Right lobe of liver (tissue), 6 donors: ENCODE measurements around the gene GTF2H4. TPM values are rescaled to one million over a fixed set of nuclear protein-coding genes. Genes with fewer than 3 reads are reported as not detected.

ENCODE experiments used
- ATAC-seq, 4 donors: fragments of 200-7000 bp; cut with Tn5 transposase; one replicate each; pipeline ENCODE4 v1.9.1; 2020; ENCODE audit warnings: mild to moderate bottlenecking in 4 of 4, moderate library complexity in 4 of 4
- DNase-seq, 3 donors: peaks; one replicate each; pipeline ENCODE4 v3.0.0-alpha.2; 2020
- H3K27ac ChIP-seq, 3 donors: fragments of 200-600 bp; one replicate each; pipeline ENCODE4 v1.8.0; 2022
- H3K27me3 ChIP-seq, 2 donors: fragments of 200-600 bp; one replicate each; pipeline ENCODE4 v1.8.0; 2022
- H3K36me3 ChIP-seq, 4 donors: fragments of 200-600 bp; sonication (generic) in 1 of 4; one replicate each; pipeline versions ENCODE4 v1.5.1 to v1.8.0; 2017 to 2022; ENCODE audit warnings: control low read depth in 1 of 4
- H3K4me1 ChIP-seq, 4 donors: fragments of 200-600 bp; sonication (generic) in 1 of 4; one replicate each; pipeline versions ENCODE4 v1.5.1 to v1.8.0; 2017 to 2022; ENCODE audit warnings: control low read depth in 1 of 4
- H3K4me3 ChIP-seq, 3 donors: fragments of 200-600 bp; one replicate each; pipeline ENCODE4 v1.8.0; 2022
- H3K9me3 ChIP-seq, 4 donors: fragments of 200-600 bp; sonication (generic) in 1 of 4; one replicate each; pipeline versions ENCODE4 v1.5.1 to v1.8.0; 2017 to 2022; ENCODE audit warnings: control low read depth in 1 of 4
- POLR2A ChIP-seq: fragments of 450-650 bp; IDR thresholded peaks from one replicate; pipeline ENCODE4 v1.6.1; 2017; ENCODE audit warnings: antibody characterized with exemption, mild to moderate bottlenecking
- WGBS: methylation state at CpG from one replicate; pipeline ENCODE4 v1.1.6; 2018; ENCODE audit warnings: low coverage, low lambda C conversion rate; ENCODE audit not compliant: insufficient coverage; ENCODE audit errors: missing lambda C conversion rate; 5-methylcytosine and 5-hydroxymethylcytosine counted together
- intact Hi-C, 2 donors: fragments of 100-400 bp; cut with DNase I; formaldehyde crosslinking; loops; one replicate each; pipeline versions ENCODE4 v1.11.2 to v1.14.1; 2022
- total RNA-seq, 6 experiments: library from RNA; depleted of rRNA in 2 of 6; stranded (reverse); fragments of >200 nt in 2 of 6; fragmentation: NEBNext Ultra II Directional in 3 of 6; extraction: Animal tissue kit (Norgen Biotek cat#: 25700) in 3 of 6; gene quantifications; one replicate each; pipeline versions ENCODE4 v1.1.0 to v1.2.4, GENCODE V29; 2016 to 2023
- TF ChIP-seq, protein P1 (sequence below), 4 donors: fragments of 200-600 bp in 3 of 4; fragments of 450-650 bp in 1 of 4; IDR thresholded peaks; one replicate each; pipeline versions ENCODE4 v1.5.1 to v1.8.0; 2016 to 2022; ENCODE audit warnings: antibody characterized with exemption in 4 of 4, mild to moderate bottlenecking in 2 of 4
- donor health status: DM: no; HTN: yes; CAD: no.
- donor health status: DM: no; HTN: no; CAD: no.
- donor health status: DM: no; HTN: no; CAD: no.
- donor health status: DM: no; HTN: yes; CAD: no.
- donor health status: DM: no; HTN: yes; CAD: no.

Gene GTF2H4
- total RNA-seq, 6 experiments from 2014 or later, result 3.6 to 21.1 (median 17.3) TPM

DNA sequence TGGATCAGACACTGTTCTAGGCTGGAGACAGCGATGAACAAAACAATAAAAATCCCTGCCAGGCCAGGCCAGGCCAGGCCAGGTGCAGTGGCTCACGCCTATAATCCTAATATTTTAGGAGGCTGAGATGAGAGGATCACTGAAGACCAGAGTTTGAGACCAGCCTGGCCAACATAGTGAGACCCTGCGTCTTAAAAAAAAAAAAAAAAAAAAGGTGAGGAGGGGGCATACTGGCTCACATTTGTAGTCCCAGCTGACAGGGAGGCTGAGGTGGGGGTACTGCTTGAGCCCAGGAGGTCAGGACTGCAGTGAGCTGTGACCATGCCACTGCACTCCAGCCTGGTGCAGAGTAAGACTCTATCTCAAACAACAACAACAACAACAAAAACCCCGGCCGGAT lies 37.3 kb downstream of the GTF2H4 start:
- Histone ChIP-seq H3K36me3 (no peaks in the 10 kb centered on the region), H3K4me1 (no peaks in the 10 kb centered on the region), H3K9me3 (no peaks in the 10 kb centered on the region), H3K27ac (no peak overlapping the region), H3K4me3 (no peak overlapping the region), H3K27me3 (no peaks in the 10 kb centered on the region)
- DNase-seq (no peak), ATAC-seq (no peak)
- TF ChIP-seq, protein P1, sequence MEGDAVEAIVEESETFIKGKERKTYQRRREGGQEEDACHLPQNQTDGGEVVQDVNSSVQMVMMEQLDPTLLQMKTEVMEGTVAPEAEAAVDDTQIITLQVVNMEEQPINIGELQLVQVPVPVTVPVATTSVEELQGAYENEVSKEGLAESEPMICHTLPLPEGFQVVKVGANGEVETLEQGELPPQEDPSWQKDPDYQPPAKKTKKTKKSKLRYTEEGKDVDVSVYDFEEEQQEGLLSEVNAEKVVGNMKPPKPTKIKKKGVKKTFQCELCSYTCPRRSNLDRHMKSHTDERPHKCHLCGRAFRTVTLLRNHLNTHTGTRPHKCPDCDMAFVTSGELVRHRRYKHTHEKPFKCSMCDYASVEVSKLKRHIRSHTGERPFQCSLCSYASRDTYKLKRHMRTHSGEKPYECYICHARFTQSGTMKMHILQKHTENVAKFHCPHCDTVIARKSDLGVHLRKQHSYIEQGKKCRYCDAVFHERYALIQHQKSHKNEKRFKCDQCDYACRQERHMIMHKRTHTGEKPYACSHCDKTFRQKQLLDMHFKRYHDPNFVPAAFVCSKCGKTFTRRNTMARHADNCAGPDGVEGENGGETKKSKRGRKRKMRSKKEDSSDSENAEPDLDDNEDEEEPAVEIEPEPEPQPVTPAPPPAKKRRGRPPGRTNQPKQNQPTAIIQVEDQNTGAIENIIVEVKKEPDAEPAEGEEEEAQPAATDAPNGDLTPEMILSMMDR (IDR thresholded peaks at IDR 0.05), result no peak
- no peak for TF ChIP-seq POLR2A
- whole genome bisulfite sequencing, result 74% methylated on average over 3 of the region's 5 CpGs
- intact Hi-C loops, result no loop called here

DNA sequence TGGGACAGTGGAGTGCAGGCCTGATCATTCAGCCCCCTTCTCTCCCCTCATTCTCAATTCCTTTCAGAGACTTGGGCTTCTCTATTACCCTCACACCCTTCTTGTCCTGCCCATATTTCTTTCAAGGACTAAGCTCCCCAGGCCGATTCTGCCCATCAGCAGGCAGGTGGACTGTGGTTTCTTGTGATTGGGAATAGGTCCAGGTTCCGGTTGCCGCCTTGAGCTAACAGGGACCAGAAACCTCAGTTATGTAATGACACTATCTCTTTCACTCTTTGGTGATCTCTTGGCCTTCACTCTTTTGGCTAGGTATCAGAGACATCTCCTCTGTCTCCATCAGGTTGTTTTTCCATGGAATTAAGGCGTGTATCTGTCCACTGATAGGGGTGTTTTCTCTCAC lies 39.2 kb downstream of the GTF2H4 start:
- WGBS, result 28% methylated on average over 4 of the region's 4 CpGs
- H3K36me3 ChIP-seq, result no peaks in the 10 kb centered on the region
- ATAC-seq, result peak in 1 of 4 donors; percentile 14
- H3K4me3 ChIP-seq, result no peak overlapping the region
- TF ChIP-seq, protein P1 (IDR thresholded peaks at IDR 0.05), result no peak
- no peak for TF ChIP-seq POLR2A
- DNase-seq, result no peak
- H3K9me3 ChIP-seq, result no peaks in the 10 kb centered on the region
- H3K4me1 ChIP-seq, result no peaks in the 10 kb centered on the region
- H3K27ac ChIP-seq, result no peak overlapping the region
- intact Hi-C loops, result no loop called here
- no peaks in the 10 kb centered on the region for H3K27me3 ChIP-seq

DNA sequence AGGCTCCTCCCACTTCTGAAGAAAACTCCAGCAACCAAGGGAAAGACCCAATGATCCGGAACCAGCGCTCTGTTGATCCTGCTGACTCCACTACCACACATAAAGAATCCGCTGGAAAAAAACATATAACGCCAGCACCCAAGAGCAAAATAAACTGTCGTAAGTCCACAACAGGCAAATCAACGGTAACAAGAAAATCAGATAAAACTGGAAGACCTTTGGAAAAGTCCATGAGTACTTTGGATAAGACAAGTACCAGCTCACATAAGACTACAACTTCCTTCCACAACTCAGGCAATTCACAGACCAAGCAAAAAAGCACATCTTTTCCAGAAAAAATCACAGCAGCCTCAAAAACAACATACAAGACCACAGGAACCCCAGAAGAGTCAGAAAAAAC lies 40.8 kb downstream of the GTF2H4 start:
- intact Hi-C loops, result no loop called here
- Histone ChIP-seq H3K4me3 (no peak overlapping the region), H3K4me1 (no peaks in the 10 kb centered on the region), H3K27ac (no peak overlapping the region), H3K36me3 (no peaks in the 10 kb centered on the region), H3K9me3 (no peaks in the 10 kb centered on the region), H3K27me3 (no peaks in the 10 kb centered on the region)
- no peak for TF ChIP-seq POLR2A
- TF ChIP-seq, protein P1 (IDR thresholded peaks at IDR 0.05), result no peak
- ATAC-seq (no peak), DNase-seq (no peak)
- WGBS, result 81% methylated on average over 6 of the region's 6 CpGs

DNA sequence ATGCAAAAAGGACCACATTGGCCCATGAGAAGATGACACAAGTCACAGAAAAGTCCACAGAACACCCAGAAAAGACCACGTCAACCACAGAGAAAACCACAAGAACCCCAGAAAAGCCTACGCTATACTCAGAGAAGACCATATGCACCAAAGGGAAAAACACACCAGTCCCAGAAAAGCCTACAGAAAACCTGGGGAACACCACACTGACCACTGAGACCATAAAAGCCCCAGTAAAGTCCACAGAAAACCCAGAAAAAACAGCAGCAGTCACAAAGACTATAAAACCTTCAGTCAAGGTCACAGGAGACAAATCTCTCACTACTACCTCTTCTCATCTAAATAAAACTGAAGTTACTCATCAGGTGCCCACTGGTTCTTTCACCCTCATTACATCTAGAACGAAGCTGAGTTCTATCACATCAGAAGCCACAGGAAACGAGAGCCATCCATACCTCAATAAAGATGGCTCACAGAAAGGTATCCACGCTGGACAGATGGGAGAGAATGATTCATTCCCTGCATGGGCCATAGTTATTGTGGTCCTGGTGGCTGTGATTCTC lies 44.0 kb downstream of the GTF2H4 start:
- DNase-seq (no peak), ATAC-seq (no peak)
- Histone ChIP-seq H3K4me3 (no peak overlapping the region), H3K36me3 (no peaks in the 10 kb centered on the region), H3K27me3 (peaks cover 0 to 8% of the 10 kb centered on the region in 2 donors), H3K27ac (no peak overlapping the region), H3K9me3 (no peaks in the 10 kb centered on the region), H3K4me1 (peaks cover 0 to 7% (median 0%) of the 10 kb centered on the region in 4 donors)
- TF ChIP-seq POLR2A, result no peak
- TF ChIP-seq, protein P1 (IDR thresholded peaks at IDR 0.05), result no peak
- intact Hi-C loops, result no loop called here
- 51% methylated on average over 5 of the region's 5 CpGs for WGBS
